ENCODE data around the gene MSI2.

The MSI2 gene

DNA sequence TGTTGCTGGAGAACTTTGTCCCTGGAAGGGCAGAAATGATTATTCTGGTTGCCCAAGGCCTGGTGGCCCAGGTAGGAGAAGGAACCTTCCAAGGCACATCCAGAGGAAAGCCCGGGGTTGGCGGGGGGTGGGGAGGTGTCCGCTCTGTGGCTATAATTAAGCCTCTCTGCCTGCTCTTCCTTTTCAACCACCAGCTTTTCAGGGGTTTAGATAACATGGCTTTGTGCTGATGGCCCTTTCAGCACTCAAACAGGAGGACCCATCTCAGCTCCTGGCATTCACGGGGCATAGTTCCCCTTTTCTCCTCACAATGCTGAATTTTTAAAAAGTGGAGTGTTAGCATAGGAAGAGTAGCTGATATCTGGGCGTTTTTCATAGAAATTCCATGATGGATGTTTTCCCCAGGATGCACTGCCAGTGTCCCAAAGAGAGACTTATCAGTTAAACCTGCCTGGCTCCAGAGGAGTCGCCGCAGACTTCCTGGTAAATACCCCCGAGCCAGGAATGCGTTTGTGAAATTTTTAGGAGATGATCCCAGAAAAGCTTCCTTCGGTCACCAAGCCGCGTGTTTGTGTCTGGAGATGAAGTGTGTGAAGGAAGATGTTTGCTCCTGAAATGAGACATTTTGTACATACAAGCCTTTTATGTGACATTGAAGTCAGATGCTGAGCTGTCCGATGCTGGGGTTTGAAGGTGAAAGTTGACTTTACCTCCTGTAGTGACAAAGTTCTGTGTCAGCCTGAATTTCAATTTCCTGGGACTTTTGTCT, 188.5 kb downstream of the MSI2 start:
- no peak for DNase-seq

DNA sequence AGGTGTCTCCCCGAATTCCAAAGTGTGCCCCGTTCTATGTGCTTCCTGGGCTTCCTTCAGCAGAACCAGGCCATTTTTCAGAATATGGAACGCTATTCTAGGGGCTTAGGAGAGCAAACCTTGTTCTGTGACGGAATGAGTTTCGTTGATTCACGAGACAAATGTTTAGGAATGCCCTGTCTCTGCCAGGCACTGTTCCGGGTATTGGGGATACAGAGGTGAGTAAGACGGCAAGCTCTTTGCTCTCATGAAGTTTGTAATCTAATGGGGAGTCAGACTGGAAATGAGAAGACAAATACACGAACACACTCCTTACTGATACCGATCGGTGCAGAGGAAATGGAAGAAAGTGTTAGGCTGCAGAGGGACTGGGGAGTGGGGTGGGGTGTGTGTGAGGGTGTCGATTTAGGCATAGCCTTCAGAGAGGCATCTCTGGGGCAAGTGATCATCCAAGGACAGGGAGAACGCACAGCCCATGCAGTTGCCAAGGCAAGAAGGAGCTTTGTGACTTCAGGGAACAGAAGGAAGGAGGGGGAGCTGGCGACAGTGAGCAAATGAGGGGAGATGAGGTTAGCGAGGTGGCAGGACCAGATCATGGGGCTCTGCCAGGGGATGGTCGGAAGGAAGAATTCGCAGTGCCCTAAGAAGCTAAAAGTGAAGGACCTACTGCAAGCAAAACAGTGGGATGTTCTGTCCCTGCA, 189.6 kb downstream of the MSI2 start:
- DNase-seq: no peak

DNA sequence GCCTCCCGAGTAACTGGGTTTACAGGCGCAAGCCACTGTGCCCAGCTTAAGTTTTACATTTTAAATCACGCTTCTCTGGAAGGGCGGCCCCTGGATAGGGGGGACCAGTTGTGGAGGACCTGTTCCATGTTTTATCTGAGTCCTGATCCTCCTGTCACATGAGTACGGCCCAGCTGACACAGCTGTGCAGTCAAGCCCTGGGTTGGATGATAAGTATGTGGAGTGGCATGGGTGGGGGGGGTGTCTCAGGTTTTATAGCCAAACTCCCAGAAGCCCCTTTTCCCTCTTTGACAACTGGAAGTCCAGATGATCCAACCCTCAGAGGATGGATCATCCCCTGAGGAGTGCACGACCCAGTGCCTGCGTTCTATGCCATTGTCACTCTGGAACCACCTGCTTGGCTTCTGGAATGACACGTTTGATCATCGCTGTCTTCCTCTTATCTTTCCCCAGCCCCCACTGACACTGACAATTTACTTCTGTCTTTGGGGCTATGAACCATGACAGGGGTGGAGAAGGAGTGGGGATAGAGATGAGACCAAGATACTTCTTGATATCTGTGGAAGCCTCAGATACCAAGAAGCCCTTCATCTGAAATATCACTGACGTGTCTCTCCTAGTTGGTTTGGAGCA, 191.2 kb downstream of the MSI2 start:
- DNase-seq: no peak

DNA sequence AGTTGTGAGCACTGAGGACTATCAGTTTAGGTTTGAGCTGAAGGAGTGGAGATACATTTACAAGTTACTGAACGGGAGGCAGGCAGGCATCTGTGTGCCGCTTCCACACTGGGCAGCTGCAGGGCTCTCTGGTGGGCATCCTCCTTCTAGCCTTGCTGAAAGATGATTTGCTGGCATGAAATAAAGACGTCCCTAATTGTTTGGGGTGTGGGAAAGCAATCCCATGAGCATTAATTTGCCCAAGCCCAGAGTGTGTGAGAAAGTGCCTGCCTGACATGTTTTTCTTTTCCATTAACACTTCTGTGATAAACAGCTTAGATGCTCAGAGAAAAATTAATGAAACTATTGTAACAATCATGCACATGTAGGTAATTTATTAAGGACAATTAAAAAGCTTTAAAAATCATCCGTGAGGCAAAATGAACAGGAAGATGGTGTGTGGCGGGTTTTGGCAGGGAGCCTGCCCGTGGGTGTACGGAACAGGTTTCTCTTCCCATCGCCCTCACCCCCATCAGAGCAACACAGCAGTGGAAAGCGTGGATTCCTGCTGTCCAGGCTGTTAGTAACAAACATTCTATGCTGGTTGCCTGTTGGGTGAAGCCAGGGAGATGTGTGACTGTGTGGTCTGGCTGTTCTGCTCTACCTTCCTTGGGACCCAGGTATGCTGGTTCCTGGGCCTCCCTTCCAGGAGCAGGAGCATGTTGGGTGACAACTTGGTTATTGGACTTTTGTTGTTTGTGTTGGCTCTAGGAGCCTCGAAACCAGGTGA, 191.9 kb downstream of the MSI2 start:
- peak in 1 of 2 experiments; percentile 42 for DNase-seq

DNA sequence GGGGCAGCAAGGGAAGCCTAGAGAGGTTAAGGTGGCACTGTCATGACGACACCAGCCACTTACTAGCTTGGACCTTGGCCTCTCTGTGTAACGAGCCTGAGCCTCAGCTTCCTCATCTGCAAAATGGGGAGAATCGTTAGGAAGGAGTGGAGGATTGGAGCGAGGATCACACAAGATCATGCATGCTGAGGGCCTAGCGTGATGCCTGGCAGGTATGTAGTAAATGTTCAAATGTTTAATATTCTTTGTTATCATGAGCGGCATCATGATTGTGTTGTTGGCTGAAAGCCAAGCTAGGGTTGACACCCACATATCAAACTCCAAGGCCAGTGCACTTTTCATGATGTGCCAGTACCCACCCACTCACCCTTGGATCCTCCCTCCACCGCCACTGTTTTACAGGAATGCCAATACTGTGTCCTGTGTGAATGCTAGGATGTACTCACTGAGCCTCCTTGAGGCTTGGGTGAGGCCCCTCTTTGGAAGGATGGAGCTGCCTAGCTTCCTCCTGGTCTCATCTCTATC, 192.5 kb downstream of the MSI2 start:
- no peak for DNase-seq

DNA sequence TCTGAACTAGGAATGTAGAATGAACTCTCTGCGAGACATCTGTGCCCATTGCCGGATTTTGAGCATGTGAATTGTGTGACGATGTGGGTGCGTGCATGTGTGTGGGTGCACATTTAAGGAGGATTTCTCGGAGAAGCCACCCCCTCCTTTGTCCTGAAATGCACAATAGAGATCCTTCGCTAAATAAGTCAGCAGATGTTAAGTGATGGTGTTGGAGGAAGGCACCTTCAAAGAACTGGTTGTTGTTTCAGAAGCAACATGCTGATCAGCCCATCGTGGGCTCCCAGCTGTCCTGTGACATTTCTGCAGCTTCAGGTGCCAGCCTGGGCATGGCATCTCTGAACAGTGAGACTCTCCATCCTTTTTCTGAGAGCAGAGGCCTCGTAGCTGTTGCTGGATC, 194.9 kb downstream of the MSI2 start:
- DNase-seq: no peak

DNA sequence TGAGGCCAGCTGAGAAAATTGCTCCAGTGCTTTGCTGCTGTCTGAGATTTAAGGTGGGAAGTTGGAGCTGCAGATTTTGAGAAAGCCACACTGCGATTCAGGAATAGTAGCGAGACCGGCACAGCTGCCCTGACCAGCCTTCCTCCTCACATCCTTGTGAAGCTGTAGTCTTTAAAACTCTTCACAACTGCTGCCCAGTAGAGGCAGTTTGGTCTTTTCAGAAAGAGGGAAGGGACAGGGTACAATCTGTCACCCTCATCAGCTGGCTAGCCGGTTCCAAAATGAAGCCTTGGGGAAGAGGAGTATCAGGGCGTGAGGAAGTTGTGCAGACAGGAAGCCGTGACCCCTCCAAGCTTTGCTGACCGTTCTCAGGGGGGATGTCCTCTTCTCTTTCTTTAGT, 195.3 kb downstream of the MSI2 start:
- no peak for DNase-seq

DNA sequence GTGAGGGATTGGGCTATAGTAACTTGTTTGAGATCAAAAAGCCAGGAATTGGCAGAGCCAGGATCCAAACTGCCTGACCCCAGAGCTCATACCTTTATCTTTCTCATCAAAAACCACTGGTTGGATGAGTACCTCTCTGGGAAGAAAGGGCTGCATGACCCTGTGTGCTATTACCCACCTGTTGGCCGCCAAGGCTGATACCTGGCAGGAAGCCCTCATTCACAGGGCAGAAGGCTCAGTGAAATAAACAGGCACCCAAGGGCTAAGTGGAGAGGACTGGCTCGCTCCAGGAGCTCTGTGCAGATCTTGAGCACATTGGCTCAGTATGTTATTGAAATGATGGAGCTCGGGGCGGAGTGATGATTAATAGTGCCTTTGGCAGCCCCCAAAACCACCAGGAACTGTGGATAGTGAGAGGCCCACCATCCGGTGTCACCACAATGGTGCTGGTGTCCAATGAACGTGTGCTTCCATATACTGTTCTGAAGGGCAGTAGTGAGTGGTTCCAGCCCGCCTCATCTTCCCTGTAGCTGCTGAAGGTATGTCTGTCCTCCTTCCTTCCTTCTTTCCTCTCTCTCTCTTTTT, 197.6 kb downstream of the MSI2 start:
- no peak for DNase-seq

DNA sequence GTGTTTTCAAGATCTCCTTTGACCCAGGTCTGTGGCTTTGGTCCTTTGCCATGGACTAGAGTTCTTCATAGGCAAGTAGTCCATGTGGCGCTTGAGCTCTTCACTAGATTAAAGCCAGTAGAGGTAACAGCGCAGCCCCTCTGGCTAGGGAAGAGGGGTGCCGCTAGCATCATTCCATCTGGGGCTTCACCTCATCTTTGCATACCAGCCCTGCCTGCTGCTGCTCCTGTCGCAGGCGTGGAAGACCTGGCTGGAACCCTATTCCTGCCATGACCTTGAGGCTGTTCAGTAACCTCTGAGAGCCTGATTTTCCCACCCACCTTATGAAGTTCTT, 198.4 kb downstream of the MSI2 start:
- DNase-seq: no peak

DNA sequence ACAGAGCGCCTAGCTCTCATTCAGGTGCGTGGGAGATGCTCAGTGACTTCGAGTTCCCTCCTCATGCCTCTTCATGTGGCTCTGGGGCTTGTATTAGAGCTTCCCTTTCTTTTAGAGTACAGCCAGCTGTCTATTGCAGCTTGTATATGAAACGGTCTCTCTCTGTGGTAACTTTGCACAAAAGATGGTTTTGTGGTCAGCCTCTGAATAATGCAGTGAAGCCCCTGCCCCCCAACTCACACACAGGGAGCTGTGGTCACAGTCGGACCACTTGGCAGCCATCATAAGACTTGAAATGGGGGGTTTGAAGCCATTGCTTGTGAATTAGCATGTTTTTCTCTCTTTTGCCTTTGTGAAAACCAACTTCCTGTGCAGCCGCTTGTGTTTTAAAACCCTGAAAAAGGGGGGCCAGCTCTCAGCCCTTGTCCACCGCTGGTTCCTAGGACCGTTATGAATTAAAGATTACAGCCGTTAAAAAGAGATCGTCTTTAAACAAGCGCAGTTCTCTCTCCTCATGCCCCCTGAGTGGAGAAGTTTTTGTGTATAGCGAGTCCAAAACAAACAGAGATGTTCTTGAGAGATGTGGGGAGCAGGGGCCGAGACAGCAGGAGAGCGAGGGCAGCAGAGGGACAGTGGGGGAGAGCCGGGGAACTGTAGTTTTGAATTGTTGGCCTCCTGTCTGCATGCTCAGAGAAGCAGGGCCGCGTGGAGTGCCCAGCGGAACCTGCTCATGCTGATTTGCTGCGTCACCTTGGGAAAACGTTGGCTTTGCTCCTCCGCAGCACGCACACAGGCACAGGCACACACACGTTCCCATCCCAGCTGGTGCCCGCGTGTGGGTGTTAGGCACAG, 199.0 kb downstream of the MSI2 start:
- no peak for DNase-seq

DNA sequence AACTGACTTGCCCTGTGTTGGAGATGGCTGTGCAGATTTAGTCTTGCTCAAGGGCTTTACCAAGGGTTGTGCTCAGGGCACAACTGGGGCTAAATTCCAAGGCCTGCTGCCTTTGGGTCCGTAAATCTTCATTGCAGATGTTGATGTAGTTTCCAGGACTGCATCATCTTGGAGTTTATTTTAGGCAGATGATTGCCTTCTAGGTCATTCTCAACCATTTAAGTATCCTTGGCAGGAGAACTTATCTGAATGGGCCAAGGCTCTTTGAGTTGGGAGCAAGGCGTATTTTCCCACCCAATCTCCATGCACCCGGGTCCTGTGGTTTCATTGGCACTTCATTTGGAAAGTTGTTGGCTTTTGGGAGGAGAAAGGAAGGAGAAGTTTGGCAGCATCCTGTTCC, 200.3 kb downstream of the MSI2 start:
- no peak for DNase-seq

DNA sequence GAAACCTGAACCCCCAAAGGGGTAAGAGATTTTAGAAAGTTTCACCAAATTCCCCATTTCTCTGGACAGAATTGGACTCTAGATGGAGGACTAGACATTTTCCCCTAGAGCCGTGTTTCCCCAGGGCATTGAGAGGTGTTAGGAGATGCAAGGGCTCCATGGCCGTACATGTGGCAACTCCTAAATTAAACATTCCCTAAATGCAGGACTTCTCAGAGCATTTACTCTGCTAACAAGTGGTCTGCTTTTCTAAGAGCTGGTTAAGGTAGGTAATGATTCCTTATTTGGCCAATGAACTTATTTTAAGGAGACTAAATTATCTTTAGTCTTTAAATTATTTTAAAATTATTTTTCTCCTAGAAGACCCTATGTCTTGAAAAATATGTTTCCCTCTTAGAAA, 200.9 kb downstream of the MSI2 start:
- no peak for DNase-seq

DNA sequence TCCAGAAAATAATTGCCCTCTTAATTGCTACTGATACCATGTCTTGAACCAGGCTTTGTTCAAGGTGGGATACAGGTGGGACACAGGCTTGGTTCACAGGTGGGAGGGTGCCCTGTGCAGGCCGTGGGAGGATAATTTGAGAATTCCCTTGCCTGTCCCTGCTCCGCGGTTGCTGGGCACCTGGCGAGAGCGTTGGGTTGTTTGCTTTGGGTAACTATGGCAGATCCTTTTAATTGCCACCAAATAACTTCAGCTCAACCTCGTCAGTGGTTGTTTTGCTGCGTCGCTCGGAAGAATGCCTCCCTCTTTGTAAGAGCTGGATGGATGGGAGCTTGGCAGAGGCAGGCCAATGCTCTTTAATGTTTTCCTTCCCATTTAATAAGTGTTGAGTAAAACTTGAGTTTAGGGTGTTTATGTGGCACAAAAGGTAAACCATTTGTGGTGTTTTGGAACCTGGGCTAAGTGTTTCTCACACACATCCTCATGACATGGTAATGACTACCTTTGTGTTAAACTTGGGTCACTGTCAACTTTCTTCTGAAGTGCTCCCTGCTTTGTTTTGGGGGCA, 202.5 kb downstream of the MSI2 start:
- DNase-seq: peak in 1 of 2 experiments; percentile 40

DNA sequence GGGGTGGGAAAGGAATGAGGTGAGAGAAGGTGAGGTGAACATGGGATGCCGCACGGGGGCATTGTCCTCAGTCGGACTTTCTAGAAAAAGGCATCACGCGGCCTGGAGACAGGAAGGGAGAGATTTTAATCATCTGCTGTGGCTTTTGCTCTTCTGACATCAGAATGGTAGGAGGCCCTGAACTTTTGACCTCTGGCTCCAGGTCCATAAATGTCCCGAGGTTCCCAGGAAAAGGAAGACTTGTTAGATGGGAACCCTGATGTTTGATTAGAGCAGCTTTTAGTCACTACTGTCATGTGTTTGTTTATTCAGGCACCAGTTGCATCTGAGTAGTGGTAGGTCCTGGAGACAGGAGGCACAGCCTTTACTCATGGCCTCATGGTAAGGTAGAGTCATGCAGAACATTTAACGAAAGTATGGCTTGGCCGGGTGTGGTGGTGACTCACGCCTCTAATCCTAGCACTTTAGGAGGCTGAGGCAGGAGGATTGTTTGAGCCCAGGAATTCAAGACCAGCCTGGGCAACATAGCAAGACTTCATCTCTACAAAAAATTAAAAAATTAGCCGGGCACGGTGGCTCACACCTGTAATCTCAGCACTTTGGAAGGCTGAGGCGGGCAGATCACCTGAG, 203.1 kb downstream of the MSI2 start:
- no peak for DNase-seq

DNA sequence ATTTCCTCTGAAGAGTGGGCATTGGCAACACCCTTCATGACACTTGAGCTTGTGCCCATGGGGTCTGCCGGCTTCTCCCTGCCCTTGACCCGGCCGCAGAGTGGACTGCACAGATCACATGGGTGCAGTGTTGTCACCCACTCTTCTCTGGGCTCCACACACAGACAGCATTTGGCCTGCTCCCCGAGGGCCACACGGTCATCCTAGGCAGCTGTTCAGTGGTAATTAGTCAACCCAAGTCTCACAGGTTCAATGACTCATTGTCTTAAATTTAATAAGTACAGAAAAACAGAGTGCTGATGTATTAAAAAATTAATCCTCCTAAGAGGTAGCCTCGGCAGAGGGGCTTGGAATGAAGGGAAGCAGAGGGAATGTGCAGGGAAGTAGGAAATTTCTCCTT, 204.8 kb downstream of the MSI2 start:
- DNase-seq: no peak

DNA sequence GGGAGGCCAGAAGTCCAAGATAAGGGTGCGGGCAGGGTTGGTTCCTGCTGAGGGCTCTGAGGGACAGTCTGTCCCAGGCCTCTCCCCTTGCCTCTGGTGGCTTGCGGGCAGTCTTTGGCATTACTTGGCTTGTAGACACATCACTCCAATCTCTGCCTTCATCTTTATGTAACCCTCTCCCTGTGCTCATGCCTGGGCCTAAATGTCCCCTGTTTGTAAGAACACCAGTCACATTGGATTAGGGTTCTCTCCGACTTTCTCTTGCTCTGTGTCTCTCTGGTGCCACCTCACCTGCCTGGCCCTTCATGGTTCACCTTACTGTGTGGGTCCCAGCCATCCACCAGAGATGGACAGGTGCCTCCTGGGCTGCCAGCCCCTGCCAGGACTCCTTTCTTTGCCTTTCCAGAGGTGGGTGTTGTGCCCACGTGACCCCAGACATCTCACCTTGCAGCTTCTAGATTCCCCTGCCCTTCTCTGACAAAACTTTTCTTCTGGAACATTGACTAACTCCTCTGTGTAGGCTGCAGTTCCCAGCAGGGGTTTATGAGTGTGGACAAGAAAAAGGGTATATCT, 205.8 kb downstream of the MSI2 start:
- DNase-seq: no peak

DNA sequence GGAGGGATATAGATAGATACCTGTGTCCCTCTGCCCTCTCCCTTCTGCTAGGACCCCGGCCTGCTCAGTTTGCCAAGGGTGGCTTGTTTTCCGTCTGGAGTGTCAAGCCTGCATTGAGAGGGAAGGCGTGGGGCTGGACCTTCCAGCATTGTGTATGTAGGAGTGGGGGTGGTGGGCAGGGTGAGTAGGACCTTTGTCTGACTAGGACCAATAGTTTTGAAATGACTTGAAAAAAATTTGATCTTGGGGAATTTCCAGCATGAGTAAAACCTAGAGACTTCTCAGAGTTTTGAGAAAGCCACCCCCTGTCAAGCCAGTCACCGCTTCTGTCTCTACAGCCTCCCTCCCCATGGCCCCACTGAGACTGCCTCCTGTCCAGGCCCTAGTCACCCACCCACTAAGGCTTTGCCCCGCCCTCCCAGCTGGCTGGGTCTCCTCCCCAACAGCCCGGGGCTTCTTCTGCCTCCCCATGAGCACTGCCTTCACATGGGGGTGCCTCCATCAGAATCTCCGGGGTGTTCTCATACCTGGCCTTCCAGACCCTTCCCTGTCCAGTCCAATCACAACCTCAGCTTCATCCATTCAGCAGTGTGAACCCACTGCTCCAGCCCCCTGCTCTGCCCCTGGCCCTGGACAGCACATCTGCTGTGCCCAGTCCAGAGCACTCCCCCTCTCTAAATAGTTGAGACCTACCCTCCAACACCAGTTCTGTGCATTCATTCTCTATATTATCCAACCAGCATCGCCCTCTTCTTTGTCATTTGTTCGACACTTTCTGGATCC, 207.0 kb downstream of the MSI2 start:
- no peak for DNase-seq

DNA sequence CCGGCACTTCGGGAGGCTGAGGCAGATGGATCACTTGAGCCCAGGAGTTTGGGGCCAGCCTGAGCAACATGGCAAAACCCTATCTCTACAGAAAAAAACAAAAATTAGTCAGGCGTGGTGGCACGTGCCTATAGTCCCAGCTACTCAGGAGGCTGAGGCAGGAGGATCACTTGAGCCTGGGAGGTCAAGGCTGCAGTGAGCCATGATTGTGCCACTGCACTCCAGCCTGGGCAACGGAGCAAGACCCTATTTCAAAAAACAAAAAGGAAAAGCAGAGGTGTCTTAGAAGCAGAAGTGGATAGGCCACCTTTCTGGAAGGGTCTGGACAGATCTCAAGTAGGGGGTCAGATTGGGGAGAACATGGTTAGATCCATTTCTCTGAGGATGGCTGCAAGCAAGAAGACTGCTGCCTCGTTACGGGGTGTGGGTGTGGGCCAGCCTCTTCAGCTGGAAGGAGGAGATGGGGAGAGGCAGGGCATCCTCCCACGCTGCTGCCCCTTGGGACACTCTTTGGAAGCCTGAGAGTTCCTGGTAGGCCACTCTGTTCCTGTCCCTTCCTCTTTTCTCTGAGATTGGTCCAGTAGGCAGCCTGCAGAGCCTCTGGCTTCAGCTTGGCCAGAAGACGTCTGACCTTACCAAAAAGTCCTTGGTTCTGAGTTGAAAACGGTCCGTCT, 208.0 kb downstream of the MSI2 start:
- DNase-seq: no peak

DNA sequence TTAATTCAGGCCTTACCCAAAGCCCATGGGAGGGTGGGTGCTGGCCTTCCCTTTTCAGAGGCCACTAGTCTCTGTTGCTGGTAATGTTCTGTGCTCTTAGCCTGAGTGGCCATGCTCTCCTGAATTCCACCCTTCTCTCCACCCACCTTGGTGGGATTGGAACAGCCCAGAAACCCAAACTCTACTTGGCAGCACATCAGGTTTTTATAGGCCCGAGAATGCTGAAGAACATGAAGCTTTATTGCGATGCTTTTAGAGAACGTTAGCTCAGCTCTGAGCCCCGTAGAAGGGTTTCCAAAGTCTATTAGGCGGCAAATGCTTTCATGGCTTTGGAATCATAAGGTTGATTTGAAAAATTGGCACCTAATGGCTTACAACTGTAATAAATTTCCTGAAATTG, 209.3 kb downstream of the MSI2 start:
- no peak for DNase-seq

All from NCI-H2081 (cell line).